T-helper 1 cell treated with Interleukin-12 subunit alpha and Interleukin-12 subunit beta and Interleukin-4 antibody, amounts not matched to agents 30 ng/mL and 1 ng/mL, for 36 hours (primary cell): Measurements from ENCODE around the gene AGBL5. TPM values are rescaled to one million over a fixed set of nuclear protein-coding genes. Genes with fewer than 3 reads are reported as not detected.
"Not testable (repeated sequence)": the region's sequence is repeated elsewhere in the genome, so short reads cannot be mapped to it uniquely, and the experiment has no call there.

Experiments used
- intact Hi-C: fragments of 100-400 bp; cut with micrococcal nuclease; formaldehyde crosslinking; loops from one replicate; pipeline ENCODE4 v1.15.1; 2024
- total RNA-seq: library from RNA; stranded (reverse); gene quantifications from 2 replicates; pipeline ENCODE4 v1.2.3, GENCODE V29; 2022

Gene AGBL5
- total RNA-seq, 1 donor from 2014 or later = 11.1 TPM

- intact Hi-C loops = no loop called here
Observed at GRCh38 chr2:27102329-27102728, 50.9 kb downstream of the AGBL5 start.

GRCh38 chr2:27105981-27106380 is 54.5 kb downstream of the AGBL5 start:
- intact Hi-C loops = no loop called here

- intact Hi-C loops = no loop called here
Observed at GRCh38 chr2:27108221-27108620, 56.8 kb downstream of the AGBL5 start.

GRCh38 chr2:27109083-27109482 is 57.6 kb downstream of the AGBL5 start:
- intact Hi-C loops = no loop called here

GRCh38 chr2:27110603-27111352 is 59.3 kb downstream of the AGBL5 start:
- intact Hi-C loops = not testable (repeated sequence)

GRCh38 chr2:27111392-27112078 is 60.1 kb downstream of the AGBL5 start:
- intact Hi-C loops = not testable (repeated sequence)

GRCh38 chr2:27115519-27115918 is 64.1 kb downstream of the AGBL5 start:
- intact Hi-C loops = no loop called here

- intact Hi-C loops = loop anchor here (2.0 kb wide), 1 partner anchor 17 kb away; the partner anchor contains the start of gene PREB
Observed at GRCh38 chr2:27117995-27118524, 66.6 kb downstream of the AGBL5 start.

GRCh38 chr2:27118525-27119329 is 67.3 kb downstream of the AGBL5 start, which contains the start of gene CGREF1:
CGREF1 (minus strand) TSS chr2:27119128; CDS start chr2:27104366, 14,762 bp downstream.
- intact Hi-C loops = loop anchor here (2.0 kb wide), 1 partner anchor 16 kb away; the partner anchor contains the start of gene PREB

- intact Hi-C loops = loop anchor here (2.0 kb wide), 1 partner anchor 16 kb away; the partner anchor contains the start of gene PREB
Observed at GRCh38 chr2:27119330-27119670, 67.8 kb downstream of the AGBL5 start.

Other genes with a start within 250 kb of the AGBL5 start
- 0.05 and 0.10 TPM in 2 replicates for gene DPYSL5, start 203.5 kb upstream of the AGBL5 start, total RNA-seq
- gene MAPRE3, start 81.0 kb upstream of the AGBL5 start, total RNA-seq = 2.2 and 3.4 TPM in 2 replicates
- 117 and 125 TPM in 2 replicates for gene TMEM214, start 18.7 kb upstream of the AGBL5 start, total RNA-seq
- 390 and 415 TPM in 2 replicates for gene OST4, start 20.0 kb downstream of the AGBL5 start, total RNA-seq
- 1.4 and 1.7 TPM in 2 replicates for gene EMILIN1, start 26.9 kb downstream of the AGBL5 start, total RNA-seq
- 12.4 and 14.3 TPM in 2 replicates for gene KHK, start 35.1 kb downstream of the AGBL5 start, total RNA-seq
- gene CGREF1, start 67.5 kb downstream of the AGBL5 start, total RNA-seq = 3.5 and 3.9 TPM in 2 replicates
- 0.24 and 0.54 TPM in 2 replicates for gene ABHD1, start 72.1 kb downstream of the AGBL5 start, total RNA-seq
- 81.2 and 82.7 TPM in 2 replicates for gene PREB, start 83.0 kb downstream of the AGBL5 start, total RNA-seq
- not detected in 2 replicates for gene PRR30, start 87.7 kb downstream of the AGBL5 start, total RNA-seq
- 0.05 TPM in 2 replicates for gene TCF23, start 97.3 kb downstream of the AGBL5 start, total RNA-seq
- gene ATRAID, start 160.4 kb downstream of the AGBL5 start, total RNA-seq = 77.9 and 80.9 TPM in 2 replicates
- gene SLC5A6, start 160.6 kb downstream of the AGBL5 start, total RNA-seq = 46.8 and 54.6 TPM in 2 replicates
- 68.3 and 72.3 TPM in 2 replicates for gene CAD, start 165.7 kb downstream of the AGBL5 start, total RNA-seq
- 0.64 and 0.68 TPM in 2 replicates for gene SLC30A3, start 211.4 kb downstream of the AGBL5 start, total RNA-seq
- gene DNAJC5G, start 223.8 kb downstream of the AGBL5 start, total RNA-seq = not detected in 2 replicates
- gene TRIM54, start 230.8 kb downstream of the AGBL5 start, total RNA-seq = 0.10 TPM in 1 of 2 replicates, not detected in the other